SK-N-SH treated with all-trans-retinoic acid at 6 μM for 48 hours (cell line): ENCODE data around the gene NPAS3.

Experiments
- CSRNP3 ChIP-seq: fragments of 250-450 bp; sonication (Bioruptor Pico); IDR thresholded peaks from 2 replicates; pipeline ENCODE4 v1.5.1; 2021; ENCODE audit warnings: mild to moderate bottlenecking, moderate library complexity
- ESRRG ChIP-seq: fragments of 250-450 bp; sonication (Bioruptor Pico); IDR thresholded peaks from 2 replicates; pipeline ENCODE4 v1.6.1; 2021; ENCODE audit warnings: mild to moderate bottlenecking
- GLIS3 ChIP-seq: fragments of 250-450 bp; sonication (Bioruptor Pico); IDR thresholded peaks from 2 replicates; pipeline ENCODE4 v1.5.0; 2020; ENCODE audit warnings: mild to moderate bottlenecking, moderate library complexity
- ISL1 ChIP-seq: fragments of 250-450 bp; sonication (Bioruptor Pico); IDR thresholded peaks from 2 replicates; pipeline ENCODE4 v2.1.2; 2022; ENCODE audit warnings: mild to moderate bottlenecking, moderate library complexity
- TCF4 ChIP-seq: fragments of 250-450 bp; sonication (Bioruptor Pico); IDR thresholded peaks from 2 replicates; pipeline ENCODE4 v1.8.0; 2021; ENCODE audit warnings: mild to moderate bottlenecking, moderate library complexity, borderline replicate concordance
- TOX ChIP-seq: fragments of 250-450 bp; sonication (Bioruptor Pico); IDR thresholded peaks from 2 replicates; pipeline ENCODE4 v1.8.0; 2021; ENCODE audit warnings: mild to moderate bottlenecking, moderate library complexity, borderline replicate concordance
- ZC3H10 ChIP-seq: fragments of 250-450 bp; sonication (Bioruptor Pico); IDR thresholded peaks from 2 replicates; pipeline ENCODE4 v1.5.1; 2021; ENCODE audit warnings: mild to moderate bottlenecking, moderate library complexity
- ZFP3 ChIP-seq: fragments of 250-450 bp; sonication (Bioruptor Pico); IDR thresholded peaks from 2 replicates; pipeline ENCODE4 v1.5.0; 2020; ENCODE audit warnings: mild to moderate bottlenecking, moderate library complexity
- ZFP30 ChIP-seq: fragments of 450-650 bp; formaldehyde crosslinking; IDR thresholded peaks from 2 replicates; pipeline ENCODE4 v1.5.0; 2022; ENCODE audit warnings: mild to moderate bottlenecking, moderate library complexity
- ZNF70 ChIP-seq: fragments of 450-650 bp; formaldehyde crosslinking; IDR thresholded peaks from 2 replicates; pipeline ENCODE4 v1.5.0; 2020; ENCODE audit warnings: mild to moderate bottlenecking, moderate library complexity
- ZNF8 ChIP-seq: fragments of 450-650 bp; formaldehyde crosslinking; IDR thresholded peaks from 2 replicates; pipeline ENCODE4 v1.5.0; 2020; ENCODE audit warnings: mild to moderate bottlenecking, moderate library complexity
- TF ChIP-seq, protein P1 (sequence below): fragments of 250-450 bp; sonication (Bioruptor Pico); IDR thresholded peaks from 2 replicates; pipeline ENCODE4 v1.8.0; 2020; ENCODE audit warnings: mild to moderate bottlenecking, moderate library complexity, borderline replicate concordance
- TF ChIP-seq, protein P2 (sequence below): fragments of 250-450 bp; sonication (Bioruptor Pico); IDR thresholded peaks from 2 replicates; pipeline ENCODE4 v1.5.0; 2020; ENCODE audit warnings: mild to moderate bottlenecking, moderate library complexity

DNA sequence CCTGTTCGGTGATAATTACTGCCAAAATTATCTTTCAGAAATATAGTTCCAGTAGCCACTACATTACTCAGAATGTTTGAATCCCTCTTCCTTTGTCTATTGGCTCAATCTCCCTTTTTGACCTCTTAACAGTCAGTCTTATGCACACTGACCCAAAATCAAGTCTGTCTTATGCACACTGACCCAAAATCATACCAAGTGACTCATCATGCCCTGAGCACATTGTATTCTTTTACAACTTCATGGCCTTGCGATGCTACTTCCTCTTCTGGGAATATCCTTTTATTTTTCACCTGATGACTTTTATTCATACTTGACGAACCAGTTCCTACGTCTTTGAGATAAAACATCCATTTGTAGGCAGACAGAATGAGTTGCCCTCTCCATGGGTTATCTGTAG, 182.3 kb downstream of the NPAS3 start:
- TF ChIP-seq, protein P1, sequence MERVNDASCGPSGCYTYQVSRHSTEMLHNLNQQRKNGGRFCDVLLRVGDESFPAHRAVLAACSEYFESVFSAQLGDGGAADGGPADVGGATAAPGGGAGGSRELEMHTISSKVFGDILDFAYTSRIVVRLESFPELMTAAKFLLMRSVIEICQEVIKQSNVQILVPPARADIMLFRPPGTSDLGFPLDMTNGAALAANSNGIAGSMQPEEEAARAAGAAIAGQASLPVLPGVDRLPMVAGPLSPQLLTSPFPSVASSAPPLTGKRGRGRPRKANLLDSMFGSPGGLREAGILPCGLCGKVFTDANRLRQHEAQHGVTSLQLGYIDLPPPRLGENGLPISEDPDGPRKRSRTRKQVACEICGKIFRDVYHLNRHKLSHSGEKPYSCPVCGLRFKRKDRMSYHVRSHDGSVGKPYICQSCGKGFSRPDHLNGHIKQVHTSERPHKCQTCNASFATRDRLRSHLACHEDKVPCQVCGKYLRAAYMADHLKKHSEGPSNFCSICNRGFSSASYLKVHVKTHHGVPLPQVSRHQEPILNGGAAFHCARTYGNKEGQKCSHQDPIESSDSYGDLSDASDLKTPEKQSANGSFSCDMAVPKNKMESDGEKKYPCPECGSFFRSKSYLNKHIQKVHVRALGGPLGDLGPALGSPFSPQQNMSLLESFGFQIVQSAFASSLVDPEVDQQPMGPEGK (CRISPR knock-in tag), result no peak
- TF ChIP-seq ZNF8 (CRISPR knock-in tag) (no peak), ZC3H10 (CRISPR knock-in tag) (no peak), TOX (CRISPR knock-in tag) (no peak), GLIS3 (CRISPR knock-in tag) (no peak), ZNF70 (CRISPR knock-in tag) (no peak), ZFP30 (CRISPR knock-in tag) (no peak), ZFP3 (CRISPR knock-in tag) (no peak), TCF4 (CRISPR knock-in tag) (no peak), ISL1 (CRISPR knock-in tag) (no peak), CSRNP3 (no peak), ESRRG (no peak)
- TF ChIP-seq, protein P2, sequence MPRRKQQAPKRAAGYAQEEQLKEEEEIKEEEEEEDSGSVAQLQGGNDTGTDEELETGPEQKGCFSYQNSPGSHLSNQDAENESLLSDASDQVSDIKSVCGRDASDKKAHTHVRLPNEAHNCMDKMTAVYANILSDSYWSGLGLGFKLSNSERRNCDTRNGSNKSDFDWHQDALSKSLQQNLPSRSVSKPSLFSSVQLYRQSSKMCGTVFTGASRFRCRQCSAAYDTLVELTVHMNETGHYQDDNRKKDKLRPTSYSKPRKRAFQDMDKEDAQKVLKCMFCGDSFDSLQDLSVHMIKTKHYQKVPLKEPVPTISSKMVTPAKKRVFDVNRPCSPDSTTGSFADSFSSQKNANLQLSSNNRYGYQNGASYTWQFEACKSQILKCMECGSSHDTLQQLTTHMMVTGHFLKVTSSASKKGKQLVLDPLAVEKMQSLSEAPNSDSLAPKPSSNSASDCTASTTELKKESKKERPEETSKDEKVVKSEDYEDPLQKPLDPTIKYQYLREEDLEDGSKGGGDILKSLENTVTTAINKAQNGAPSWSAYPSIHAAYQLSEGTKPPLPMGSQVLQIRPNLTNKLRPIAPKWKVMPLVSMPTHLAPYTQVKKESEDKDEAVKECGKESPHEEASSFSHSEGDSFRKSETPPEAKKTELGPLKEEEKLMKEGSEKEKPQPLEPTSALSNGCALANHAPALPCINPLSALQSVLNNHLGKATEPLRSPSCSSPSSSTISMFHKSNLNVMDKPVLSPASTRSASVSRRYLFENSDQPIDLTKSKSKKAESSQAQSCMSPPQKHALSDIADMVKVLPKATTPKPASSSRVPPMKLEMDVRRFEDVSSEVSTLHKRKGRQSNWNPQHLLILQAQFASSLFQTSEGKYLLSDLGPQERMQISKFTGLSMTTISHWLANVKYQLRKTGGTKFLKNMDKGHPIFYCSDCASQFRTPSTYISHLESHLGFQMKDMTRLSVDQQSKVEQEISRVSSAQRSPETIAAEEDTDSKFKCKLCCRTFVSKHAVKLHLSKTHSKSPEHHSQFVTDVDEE, result no peak
